Gastrocnemius medialis (tissue), 4 donors: ENCODE measurements around the gene SMAD6. TPM values are rescaled to one million over a fixed set of nuclear protein-coding genes. Genes with fewer than 3 reads are reported as not detected.

Experiments used
- ATAC-seq, 2 donors: fragments of 150-250 bp; one replicate each; pipeline ENCODE4 v1.9.1; 2016
- DNase-seq, 2 donors: peaks; one replicate each; pipeline ENCODE4 v3.0.0-alpha.2; 2019
- H3K27ac ChIP-seq, 4 donors: fragments of 200-600 bp; sonication (generic); 1 replicate in 1 of 4; 2 replicates in 3 of 4; pipeline ENCODE4 v1.5.1; 2016 to 2018; ENCODE audit warnings: mild to moderate bottlenecking in 2 of 4, moderate library complexity in 1 of 4
- H3K27me3 ChIP-seq, 3 donors: fragments of 200-600 bp; sonication (generic) in 2 of 3; 1 replicate in 1 of 3; 2 replicates in 2 of 3; pipeline versions ENCODE4 v1.5.1 to v1.6.0; 2016 to 2019; ENCODE audit warnings: mild to moderate bottlenecking in 1 of 3, moderate library complexity in 1 of 3
- H3K36me3 ChIP-seq, 2 donors: fragments of 200-600 bp; sonication (generic) in 1 of 2; one replicate each; pipeline ENCODE4 v1.5.1; 2017 to 2018
- H3K4me1 ChIP-seq, 2 donors: fragments of 200-600 bp; sonication (generic) in 1 of 2; one replicate each; pipeline ENCODE4 v1.5.1; 2016 to 2017; ENCODE audit warnings: mild to moderate bottlenecking in 2 of 2
- H3K4me3 ChIP-seq, 4 donors: fragments of 200-600 bp; sonication (generic) in 3 of 4; 1 replicate in 1 of 4; 2 replicates in 3 of 4; pipeline ENCODE4 v1.5.1; 2016 to 2019; ENCODE audit warnings: mild to moderate bottlenecking in 2 of 4
- H3K9me3 ChIP-seq, 3 donors: fragments of 200-600 bp; sonication (generic) in 2 of 3; 1 replicate in 1 of 3; 2 replicates in 2 of 3; pipeline ENCODE4 v1.5.1; 2016 to 2019
- CTCF ChIP-seq, 5 experiments: fragments of 450-650 bp in 3 of 5; fragments of 200-600 bp in 2 of 5; sonication (generic) in 2 of 5; IDR thresholded peaks in 4 of 5; conservative IDR thresholded peaks in 1 of 5; 1 replicate in 4 of 5; 2 replicates in 1 of 5; pipeline ENCODE4 v1.5.1; 2016 to 2019; ENCODE audit warnings: antibody characterized with exemption in 5 of 5, mild to moderate bottlenecking in 3 of 5, moderate library complexity in 3 of 5
- POLR2A ChIP-seq, 2 donors: fragments of 450-650 bp; IDR thresholded peaks; one replicate each; pipeline ENCODE4 v1.6.1; 2017; ENCODE audit warnings: antibody characterized with exemption in 2 of 2, mild to moderate bottlenecking in 2 of 2, moderate library complexity in 2 of 2
- in situ Hi-C, 4 donors: fragments of 200-750 bp; cut with MboI; loops; one replicate each; pipeline versions ENCODE4 v1.15.0 to v1.8.0; 2017; ENCODE audit warnings: low sequenced_read_pairs in 4 of 4
- intact Hi-C: fragments of 100-400 bp; cut with DNase I; formaldehyde crosslinking; loops from one replicate; pipeline ENCODE4 v1.15.1; 2023; ENCODE audit warnings: low total_unique reads
- total RNA-seq, 4 donors: library from RNA; depleted of rRNA; stranded (reverse); fragments of >200 nt; gene quantifications; one replicate each; pipeline versions ENCODE4 v1.1.0 to v1.2.3, GENCODE V29; 2016

The SMAD6 gene
- total RNA-seq, 4 donors from 2014 or later: 2.2 to 3.7 (median 2.4) TPM

- ATAC-seq (no peak), DNase-seq (peak in 1 of 2 donors; percentile 19)
- TF ChIP-seq POLR2A (IDR thresholded peaks at IDR 0.05) (no peak), CTCF (IDR thresholded peaks at IDR 0.05 in 4 of 5, conservative IDR thresholded peaks at IDR 0.05 in 1 of 5) (no peak)
- Histone ChIP-seq H3K9me3 (no peaks in the 10 kb centered on the region), H3K4me3 (no peak overlapping the region), H3K27me3 (peaks cover 0 to 5% (median 0%) of the 10 kb centered on the region in 3 donors), H3K4me1 (peaks cover 6 to 18% of the 10 kb centered on the region in 2 donors), H3K36me3 (no peaks in the 10 kb centered on the region), H3K27ac (peak overlapping the region in 2 of 4 donors; percentile 47 to 48)
- intact Hi-C loops (loop anchor here (10.0 kb wide), 1 partner anchor 323 kb away; the partner anchor contains the start of gene MAP2K1), in situ Hi-C loops (no loop called here)
Measured at GRCh38 chr15:66707310-66708082, 5.5 kb downstream of the SMAD6 start.

- Histone ChIP-seq H3K27ac (no peak overlapping the region), H3K4me3 (no peak overlapping the region), H3K9me3 (no peaks in the 10 kb centered on the region), H3K4me1 (peaks cover 6 to 18% of the 10 kb centered on the region in 2 donors), H3K36me3 (no peaks in the 10 kb centered on the region), H3K27me3 (peaks cover 0 to 5% (median 0%) of the 10 kb centered on the region in 3 donors)
- in situ Hi-C loops: no loop called here
- no peak for TF ChIP-seq POLR2A (IDR thresholded peaks at IDR 0.05)
- no peak for TF ChIP-seq CTCF (IDR thresholded peaks at IDR 0.05 in 4 of 5, conservative IDR thresholded peaks at IDR 0.05 in 1 of 5)
- DNase-seq (no peak), ATAC-seq (no peak)
- intact Hi-C loops: loop anchor here (10.0 kb wide), 1 partner anchor 324 kb away; the partner anchor contains the start of gene MAP2K1
Measured at GRCh38 chr15:66708389-66708788, 6.4 kb downstream of the SMAD6 start.

GRCh38 chr15:66709884-66710283, 7.8 kb downstream of the SMAD6 start:
- TF ChIP-seq POLR2A (IDR thresholded peaks at IDR 0.05): no peak
- TF ChIP-seq CTCF (IDR thresholded peaks at IDR 0.05 in 4 of 5, conservative IDR thresholded peaks at IDR 0.05 in 1 of 5): no peak
- peaks cover 0 to 3% (median 0%) of the 10 kb centered on the region in 3 donors for H3K27me3 ChIP-seq
- ATAC-seq (no peak), DNase-seq (no peak)
- no peaks in the 10 kb centered on the region for H3K9me3 ChIP-seq
- in situ Hi-C loops: no loop called here
- no peak overlapping the region for H3K27ac ChIP-seq
- intact Hi-C loops: loop anchor here (10.0 kb wide), 1 partner anchor 325 kb away; the partner anchor contains the start of gene MAP2K1
- no peak overlapping the region for H3K4me3 ChIP-seq
- H3K4me1 ChIP-seq: peaks cover 0 to 10% of the 10 kb centered on the region in 2 donors
- H3K36me3 ChIP-seq: no peaks in the 10 kb centered on the region

GRCh38 chr15:66711260-66711659, 9.2 kb downstream of the SMAD6 start:
- H3K9me3 ChIP-seq: no peaks in the 10 kb centered on the region
- intact Hi-C loops (no loop called here), in situ Hi-C loops (no loop called here)
- H3K4me1 ChIP-seq: peaks cover 0 to 15% of the 10 kb centered on the region in 2 donors
- H3K36me3 ChIP-seq: no peaks in the 10 kb centered on the region
- no peak overlapping the region for H3K4me3 ChIP-seq
- no peak for TF ChIP-seq CTCF (IDR thresholded peaks at IDR 0.05 in 4 of 5, conservative IDR thresholded peaks at IDR 0.05 in 1 of 5)
- no peak for TF ChIP-seq POLR2A (IDR thresholded peaks at IDR 0.05)
- DNase-seq: no peak
- no peak overlapping the region for H3K27ac ChIP-seq
- no peaks in the 10 kb centered on the region for H3K27me3 ChIP-seq
- no peak for ATAC-seq
